B cell (primary cell): ENCODE results near the gene PLXNB2. TPM values are rescaled to one million over a fixed set of nuclear protein-coding genes. Genes with fewer than 3 reads are reported as not detected.

Experiments
- ATAC-seq: fragments of 200-7000 bp; cut with Tn5 transposase; one replicate; pipeline ENCODE4 v1.10.0; 2021; ENCODE audit warnings: low read depth, mild to moderate bottlenecking, moderate number of reproducible peaks, moderate library complexity
- CTCF ChIA-PET: fragments of 350-600 bp; sonication (Branson Sonifier 250); formaldehyde crosslinking; loops from one replicate; lab custom pipeline; 2021; ENCODE audit warnings: antibody characterized with exemption, inconsistent platforms; lab: Charles Lee
- POLR2A ChIA-PET: fragments of 350-600 bp; sonication (Branson Sonifier 250); formaldehyde crosslinking; loops from one replicate; lab custom pipeline; 2021; ENCODE audit warnings: antibody characterized with exemption; lab: Charles Lee
- DNase-seq: peaks from one replicate; pipeline ENCODE4 v3.0.0; 2013
- H2AFZ ChIP-seq: 2 replicates; pipeline ENCODE4 v1.6.1; 2012; ENCODE audit warnings: mild to moderate bottlenecking, low read depth, low read length; ENCODE audit not compliant: insufficient read depth, poor library complexity, severe bottlenecking
- H3K27ac ChIP-seq, 2 donors: 1 replicate in 1 of 2; 2 replicates in 1 of 2; pipeline ENCODE4 v1.5.1; 2012 to 2013; ENCODE audit warnings: low read length in 2 of 2, mild to moderate bottlenecking in 2 of 2, moderate library complexity in 1 of 2
- H3K27me3 ChIP-seq, 4 experiments: fragments of 200-600 bp in 1 of 4; sonication (generic) in 1 of 4; replicated peaks in 1 of 4; 1 replicate in 2 of 4; 2 replicates in 2 of 4; pipeline versions ENCODE4 v1.6.1 to v1.7.0; 2013 to 2016; ENCODE audit warnings: low read length in 3 of 4, mild to moderate bottlenecking in 2 of 4, mixed read lengths in 1 of 4, moderate library complexity in 1 of 4; ENCODE audit not compliant: insufficient read depth in 4 of 4, control insufficient read depth in 3 of 4; ENCODE audit errors: control extremely low read depth in 1 of 4
- H3K36me3 ChIP-seq, 2 experiments: replicated peaks in 1 of 2; 1 replicate in 1 of 2; 2 replicates in 1 of 2; pipeline versions ENCODE4 v1.6.1 to v1.7.1; 2013; ENCODE audit warnings: low read length in 1 of 2; ENCODE audit not compliant: insufficient read depth in 2 of 2, control insufficient read depth in 1 of 2; ENCODE audit errors: control extremely low read depth in 1 of 2, extremely low read depth in 1 of 2
- H3K4me1 ChIP-seq, 2 donors: fragments of 200-600 bp in 1 of 2; sonication (generic) in 1 of 2; 1 replicate in 1 of 2; 2 replicates in 1 of 2; pipeline versions ENCODE4 v1.5.1 to v1.6.1; 2013 to 2017; ENCODE audit warnings: low read length in 2 of 2; ENCODE audit not compliant: control insufficient read depth in 2 of 2, insufficient read depth in 2 of 2
- H3K4me2 ChIP-seq: replicated peaks from 2 replicates; pipeline ENCODE3; 2012; ENCODE audit warnings: mild to moderate bottlenecking, low read depth, low read length; ENCODE audit not compliant: poor library complexity, severe bottlenecking
- H3K4me3 ChIP-seq, 5 experiments: fragments of 200-600 bp in 1 of 5; sonication (generic) in 1 of 5; 1 replicate in 3 of 5; 2 replicates in 2 of 5; pipeline versions ENCODE4 v1.5.1 to v1.7.0; 2011 to 2016; ENCODE audit warnings: low read length in 4 of 5, mild to moderate bottlenecking in 4 of 5, low read depth in 2 of 5, control low read depth in 1 of 5, moderate library complexity in 1 of 5; ENCODE audit not compliant: insufficient read depth in 1 of 5; ENCODE audit errors: control extremely low read depth in 1 of 5, extremely low read depth in 1 of 5
- H3K79me2 ChIP-seq: fragments of 200-600 bp; sonication (generic); one replicate; pipeline ENCODE4 v1.6.0; 2016; ENCODE audit warnings: low read length; ENCODE audit not compliant: control insufficient read depth, insufficient read depth
- H3K9ac ChIP-seq: fragments of 200-600 bp; sonication (generic); 2 replicates; pipeline ENCODE4 v1.6.1; 2017; ENCODE audit warnings: mild to moderate bottlenecking, low read length, moderate library complexity
- H3K9me3 ChIP-seq, 3 donors: one replicate each; pipeline versions ENCODE4 v1.6.1 to v1.7.1; 2013; ENCODE audit warnings: low read length in 2 of 3; ENCODE audit not compliant: control insufficient read depth in 2 of 3, insufficient read depth in 1 of 3; ENCODE audit errors: control extremely low read depth in 1 of 3
- H4K20me1 ChIP-seq: 2 replicates; pipeline ENCODE4 v1.6.0; 2012; ENCODE audit warnings: mild to moderate bottlenecking, low read length; ENCODE audit not compliant: insufficient read depth, control insufficient read depth, poor library complexity, severe bottlenecking
- H3K27ac Mint-ChIP-seq: one replicate; pipeline ENCODE4 v1.8.0; 2021; ENCODE audit warnings: mixed read lengths
- H3K27me3 Mint-ChIP-seq: one replicate; pipeline ENCODE4 v1.8.0; 2021; ENCODE audit warnings: mixed read lengths
- H3K4me1 Mint-ChIP-seq: one replicate; pipeline ENCODE4 v1.8.0; 2021; ENCODE audit warnings: mixed read lengths
- H3K4me3 Mint-ChIP-seq: one replicate; pipeline ENCODE4 v1.8.0; 2021; ENCODE audit warnings: mixed read lengths
- H3K9me3 Mint-ChIP-seq: one replicate; pipeline ENCODE4 v1.8.0; 2022; ENCODE audit warnings: mixed read lengths; ENCODE audit not compliant: insufficient read depth
- CTCF ChIP-seq: fragments of 200-600 bp; IDR thresholded peaks from one replicate; pipeline ENCODE4 v1.8.0; 2022; ENCODE audit warnings: antibody characterized with exemption, mild to moderate bottlenecking
- EZH2 ChIP-seq: IDR thresholded peaks from 2 replicates; pipeline ENCODE4 v1.6.1; 2012; ENCODE audit warnings: borderline replicate concordance, low read depth, mild to moderate bottlenecking, moderate library complexity, low read length; ENCODE audit not compliant: insufficient read depth, poor library complexity, severe bottlenecking
- WGBS: methylation state at CpG from one replicate; pipeline ENCODE4 v1.1.5; 2013; ENCODE audit warnings: missing lambda C conversion rate; ENCODE audit not compliant: insufficient coverage; 5-methylcytosine and 5-hydroxymethylcytosine counted together
- intact Hi-C: fragments of 100-400 bp; cut with micrococcal nuclease; formaldehyde crosslinking; loops from one replicate; pipeline ENCODE4 v1.10.0; 2022
- polyA plus RNA-seq: library from polyadenylated mRNA; depleted of rRNA; stranded (reverse); fragments of >200 nt; gene quantifications from 2 replicates; pipeline ENCODE4 v1.2.3, GENCODE V29; 2012
- total RNA-seq, 2 donors: library from RNA; stranded (reverse); fragments of 120-200 nt in 1 of 2; gene quantifications; 1 replicate in 1 of 2; 2 replicates in 1 of 2; pipeline versions ENCODE4 v1.2.3 to v1.2.4, GENCODE V29; 2013 to 2022

The PLXNB2 gene
- total and polyA plus RNA-seq, 2 donors (not counting 1 experiment from before 2014, with no cell fraction given) = 5.2 to 31.4 TPM

GRCh38 chr22:50229370-50229769 lies 78.1 kb downstream of the PLXNB2 start:
- Mint-ChIP-seq H3K4me3 (no peak overlapping the region), H3K4me1 (no peaks in the 10 kb centered on the region), H3K27me3 (no peaks in the 10 kb centered on the region), H3K9me3 (no peaks in the 10 kb centered on the region), H3K27ac (no peak overlapping the region)
- ChIA-PET CTCF (no interaction called here), POLR2A (no interaction called here)
- intact Hi-C loops = no loop called here
- Histone ChIP-seq H2AFZ (no peak overlapping the region), H3K79me2 (peaks cover 44% of the 10 kb centered on the region), H3K4me2 (no peak overlapping the region), H3K9ac (no peak overlapping the region), H3K4me3 (no peak overlapping the region), H4K20me1 (peaks cover 48% of the 10 kb centered on the region), H3K9me3 (peaks cover 0 to 5% (median 0%) of the 10 kb centered on the region in 3 donors), H3K36me3 (peaks cover 0 to 47% of the 10 kb centered on the region in 2 experiments), H3K4me1 (no peaks in the 10 kb centered on the region), H3K27me3 (no peaks in the 10 kb centered on the region), H3K27ac (no peak overlapping the region)
- no peak for TF ChIP-seq CTCF
- no peak for TF ChIP-seq EZH2
- no peak for ATAC-seq
- no peak for DNase-seq
- WGBS = 93% methylated on average over 12 of the region's 16 CpGs

GRCh38 chr22:50228366-50228765 lies 79.1 kb downstream of the PLXNB2 start:
- no peak for DNase-seq
- peaks cover 0 to 52% of the 10 kb centered on the region in 2 experiments for H3K36me3 ChIP-seq
- H3K4me3 Mint-ChIP-seq = no peak overlapping the region

More at GRCh38 chr22:50228366-50228765, 79.1 kb downstream of the PLXNB2 start:
- Mint-ChIP-seq H3K4me1 (no peaks in the 10 kb centered on the region), H3K27me3 (no peaks in the 10 kb centered on the region), H3K27ac (no peak overlapping the region), H3K9me3 (no peaks in the 10 kb centered on the region)
- H3K27ac ChIP-seq = no peak overlapping the region
- ATAC-seq = no peak
- intact Hi-C loops = no loop called here
- ChIA-PET CTCF (no interaction called here), POLR2A (no interaction called here)
- peaks cover 38% of the 10 kb centered on the region for H4K20me1 ChIP-seq
- H3K9ac ChIP-seq = no peak overlapping the region
- TF ChIP-seq CTCF (no peak), EZH2 (no peak)
- H3K4me2 ChIP-seq = no peak overlapping the region
- no peaks in the 10 kb centered on the region for H3K4me1 ChIP-seq
- 83% methylated on average over 9 of the region's 9 CpGs for WGBS
- no peaks in the 10 kb centered on the region for H3K9me3 ChIP-seq
- H3K79me2 ChIP-seq = peaks cover 35% of the 10 kb centered on the region
- H2AFZ ChIP-seq = no peak overlapping the region
- no peak overlapping the region for H3K4me3 ChIP-seq
- H3K27me3 ChIP-seq = no peaks in the 10 kb centered on the region
